Heart right ventricle (tissue), 16 donors: Measurements from ENCODE around the gene MRPL3. TPM values are rescaled to one million over a fixed set of nuclear protein-coding genes. Genes with fewer than 3 reads are reported as not detected.

Source experiments
- ATAC-seq, 8 donors: fragments of 200-7000 bp; cut with Tn5 transposase; one replicate each; pipeline ENCODE4 v1.9.1; 2020; ENCODE audit warnings: mild to moderate bottlenecking in 8 of 8, moderate library complexity in 8 of 8, moderate number of reproducible peaks in 1 of 8
- DNase-seq, 2 donors: peaks; one replicate each; pipeline ENCODE4 v3.0.0-alpha.2; 2020
- H3K27ac ChIP-seq, 10 donors: fragments of 200-600 bp; sonication (generic) in 2 of 10; one replicate each; pipeline versions ENCODE4 v1.5.0 to v1.8.0; 2020 to 2022; ENCODE audit warnings: mild to moderate bottlenecking in 3 of 10
- H3K27me3 ChIP-seq, 7 donors: fragments of 200-600 bp; one replicate each; pipeline ENCODE4 v1.8.0; 2021 to 2022; ENCODE audit warnings: mild to moderate bottlenecking in 2 of 7
- H3K36me3 ChIP-seq, 9 donors: fragments of 200-600 bp; sonication (generic) in 1 of 9; one replicate each; pipeline versions ENCODE4 v1.5.0 to v1.8.0; 2020 to 2022; ENCODE audit warnings: mild to moderate bottlenecking in 2 of 9
- H3K4me1 ChIP-seq, 9 donors: fragments of 200-600 bp; sonication (generic) in 1 of 9; one replicate each; pipeline versions ENCODE4 v1.5.0 to v1.8.0; 2020 to 2022; ENCODE audit warnings: mild to moderate bottlenecking in 4 of 9
- H3K4me3 ChIP-seq, 10 donors: fragments of 200-600 bp; sonication (generic) in 2 of 10; one replicate each; pipeline versions ENCODE4 v1.5.0 to v1.8.0; 2020 to 2022; ENCODE audit warnings: mild to moderate bottlenecking in 7 of 10, moderate library complexity in 2 of 10
- H3K9me3 ChIP-seq, 11 donors: fragments of 200-600 bp in 10 of 11; sonication (generic) in 2 of 11; one replicate each; pipeline versions ENCODE4 v1.5.0 to v1.8.0; 2013 to 2022; ENCODE audit warnings: mild to moderate bottlenecking in 2 of 11, control low read depth in 1 of 11, moderate library complexity in 1 of 11
- WGBS, 2 donors: extraction: QIAGEN DNeasy Blood & Tissue Kit; methylation state at CpG; one replicate each; pipeline ENCODE4 v1.1.7; 2013; ENCODE audit warnings: inconsistent platforms in 1 of 2; 5-methylcytosine and 5-hydroxymethylcytosine counted together
- intact Hi-C, 10 donors: fragments of 100-400 bp; cut with DNase I; formaldehyde crosslinking; loops; one replicate each; pipeline versions ENCODE4 v1.11.1 to v1.14.2; 2022
- polyA plus RNA-seq, 2 donors: library from polyadenylated mRNA; stranded (reverse); fragments of 200-250 nt; gene quantifications; one replicate each; pipeline ENCODE4 v1.2.3, GENCODE V29; 2013
- total RNA-seq, 10 donors: library from RNA; stranded (reverse); fragmentation: NEBNext Ultra II Directional in 3 of 10; extraction: Animal tissue kit (Norgen Biotek cat#: 25700) in 3 of 10; gene quantifications; one replicate each; pipeline versions ENCODE4 v1.2.1 to v1.2.4, GENCODE V29; 2021 to 2023
- TF ChIP-seq, protein P1 (sequence below), 9 donors: fragments of 200-600 bp; sonication (generic) in 2 of 9; IDR thresholded peaks; one replicate each; pipeline versions ENCODE4 v1.5.0 to v1.8.0; 2021 to 2022; ENCODE audit warnings: antibody characterized with exemption in 9 of 9, mild to moderate bottlenecking in 5 of 9, moderate library complexity in 1 of 9
- donor health status: Arrhythmogenic right ventricular cardiomyopathy.
- donor health status: ischemic (EF 13 %, LVEDD 7.1; RV severe dilation, severe dysfunction).
- donor health status: healthy with polysubstance abuse.
- donor health status: DM: no; HTN: yes; CAD: no.
- donor health status: DM: no; HTN: no; CAD: no.
- donor health status: ischemic (EF 25% LVEDD 6.9; RV normal size, moderate dysfunction).
- donor health status: ischemic (EF 25% LVEDD 5.7; RV mildly dilated, moderate dysfunction).
- donor health status: healthy.
- donor health status: DM: yes; HTN: yes; CAD: no.
- donor health status: Ischemic cardiomyopathy.
- donor health status: ischemic (EF 35%, LVEDD 5.7; RV mildly dilated, moderate dysfunction).
- donor health status: nonischemic (EF 11% LVEDD 7.7; RV severe dilation, severe dysfunction).
- donor health status: DM: yes; HTN: yes; CAD: no.
- donor health status: PGD.
- donor health status: ischemic (EF 29% LVEDD 5.4; RV normal size, mild dysfunction).
- donor health status: nonischemic (EF 23%, LVEDD 6.1; RV moderate dilation, normal function).

The MRPL3 gene
- total and polyA plus RNA-seq, 12 donors = 46.5 to 102 (median 51.2) TPM

DNA sequence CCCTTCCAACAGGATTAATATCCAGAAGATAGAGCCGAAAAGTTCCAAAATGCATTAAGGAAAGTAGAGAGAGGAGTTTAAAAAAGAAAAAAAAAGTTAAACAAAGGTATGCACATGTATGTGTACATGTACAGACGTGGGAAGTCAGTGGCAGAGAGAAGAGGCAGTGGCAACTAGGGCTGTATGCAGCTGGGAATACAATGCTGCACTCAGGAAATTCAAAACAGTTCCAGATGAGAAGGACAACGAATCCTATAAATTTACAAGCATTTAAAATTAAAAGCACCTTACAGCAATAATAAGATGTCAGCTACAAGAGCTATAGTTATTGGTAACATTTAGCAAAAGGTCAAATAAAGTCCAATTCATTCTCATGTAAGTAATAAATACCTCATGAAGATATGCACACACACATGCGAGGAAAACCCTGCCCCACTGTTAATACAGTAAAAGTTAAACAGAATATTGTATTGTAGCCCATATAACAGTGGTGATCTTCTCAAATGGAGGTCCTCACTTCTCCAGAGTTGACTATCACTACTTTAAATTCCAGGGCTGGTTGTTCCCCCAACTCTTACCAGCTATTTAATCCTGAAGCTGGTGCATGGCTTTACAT is 18.2 kb downstream of the MRPL3 start:
- Histone ChIP-seq H3K4me3 (no peak overlapping the region), H3K36me3 (peaks cover 0 to 93% (median 18%) of the 10 kb centered on the region in 9 donors), H3K27ac (no peak overlapping the region), H3K9me3 (no peaks in the 10 kb centered on the region), H3K4me1 (no peaks in the 10 kb centered on the region), H3K27me3 (no peaks in the 10 kb centered on the region)
- ATAC-seq (no peak), DNase-seq (no peak)
- TF ChIP-seq, protein P1, sequence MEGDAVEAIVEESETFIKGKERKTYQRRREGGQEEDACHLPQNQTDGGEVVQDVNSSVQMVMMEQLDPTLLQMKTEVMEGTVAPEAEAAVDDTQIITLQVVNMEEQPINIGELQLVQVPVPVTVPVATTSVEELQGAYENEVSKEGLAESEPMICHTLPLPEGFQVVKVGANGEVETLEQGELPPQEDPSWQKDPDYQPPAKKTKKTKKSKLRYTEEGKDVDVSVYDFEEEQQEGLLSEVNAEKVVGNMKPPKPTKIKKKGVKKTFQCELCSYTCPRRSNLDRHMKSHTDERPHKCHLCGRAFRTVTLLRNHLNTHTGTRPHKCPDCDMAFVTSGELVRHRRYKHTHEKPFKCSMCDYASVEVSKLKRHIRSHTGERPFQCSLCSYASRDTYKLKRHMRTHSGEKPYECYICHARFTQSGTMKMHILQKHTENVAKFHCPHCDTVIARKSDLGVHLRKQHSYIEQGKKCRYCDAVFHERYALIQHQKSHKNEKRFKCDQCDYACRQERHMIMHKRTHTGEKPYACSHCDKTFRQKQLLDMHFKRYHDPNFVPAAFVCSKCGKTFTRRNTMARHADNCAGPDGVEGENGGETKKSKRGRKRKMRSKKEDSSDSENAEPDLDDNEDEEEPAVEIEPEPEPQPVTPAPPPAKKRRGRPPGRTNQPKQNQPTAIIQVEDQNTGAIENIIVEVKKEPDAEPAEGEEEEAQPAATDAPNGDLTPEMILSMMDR (IDR thresholded peaks at IDR 0.05) = no peak
- 92% methylated on average over 4 of the region's 4 CpGs for WGBS, 2 donors
- intact Hi-C loops = no loop called here

DNA sequence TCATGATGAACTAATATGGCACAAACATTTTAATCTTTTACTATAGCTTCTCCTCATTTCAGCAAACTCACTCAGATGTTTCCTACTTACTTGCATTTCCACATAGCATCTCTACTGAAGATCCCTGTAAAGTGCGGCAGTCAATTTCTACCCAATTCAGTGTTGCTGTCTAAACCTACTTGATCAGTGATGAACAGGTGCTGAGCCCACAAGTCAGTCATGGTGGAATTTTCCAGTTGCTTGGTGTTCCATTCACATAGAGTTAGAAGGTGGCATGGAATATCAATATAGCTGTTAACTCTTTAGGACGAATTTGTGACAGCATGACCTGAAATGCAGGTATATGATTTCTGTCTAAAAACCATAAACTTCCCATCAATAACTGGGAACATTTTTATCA is 22.7 kb downstream of the MRPL3 start:
- H3K9me3 ChIP-seq = no peaks in the 10 kb centered on the region
- TF ChIP-seq, protein P1 (IDR thresholded peaks at IDR 0.05) = no peak
- no peak overlapping the region for H3K4me3 ChIP-seq
- H3K36me3 ChIP-seq = peaks cover 0 to 66% (median 6%) of the 10 kb centered on the region in 9 donors
- H3K27ac ChIP-seq = no peak overlapping the region
- H3K27me3 ChIP-seq = no peaks in the 10 kb centered on the region
- ATAC-seq (no peak), DNase-seq (no peak)
- peaks cover 0 to 8% (median 0%) of the 10 kb centered on the region in 9 donors for H3K4me1 ChIP-seq
- intact Hi-C loops = no loop called here
- 97 to 98% methylated on average over 2 of the region's 2 CpGs for WGBS, 2 donors

DNA sequence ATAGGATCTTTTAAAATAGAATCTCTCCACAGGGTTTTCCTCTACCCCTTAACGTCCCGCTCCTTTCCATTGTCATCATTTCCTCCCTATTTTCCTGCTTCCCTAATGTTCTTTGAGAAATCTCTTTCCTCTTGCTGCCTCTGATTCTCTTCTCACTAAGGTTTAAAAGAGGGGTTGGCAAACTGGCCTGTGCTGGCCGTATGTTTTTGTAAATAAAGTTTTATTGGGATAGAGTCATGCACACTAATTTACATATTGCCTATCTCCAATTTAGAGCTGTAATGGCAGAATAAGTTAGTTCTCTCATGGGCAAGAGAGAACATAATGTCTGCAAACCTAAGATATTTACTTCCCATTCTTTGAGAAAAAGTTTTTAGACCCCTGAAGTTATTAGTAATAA is 25.0 kb downstream of the MRPL3 start:
- H3K9me3 ChIP-seq = no peaks in the 10 kb centered on the region
- ATAC-seq (no peak), DNase-seq (no peak)
- TF ChIP-seq, protein P1 (IDR thresholded peaks at IDR 0.05) = no peak
- no peaks in the 10 kb centered on the region for H3K27me3 ChIP-seq
- no peak overlapping the region for H3K27ac ChIP-seq
- H3K36me3 ChIP-seq = peaks cover 0 to 45% (median 6%) of the 10 kb centered on the region in 9 donors
- H3K4me3 ChIP-seq = no peak overlapping the region
- intact Hi-C loops = loop anchor here in 1 of 10 donors (10.0 kb wide), 1 partner anchor 93 kb away; the partner anchor contains the start of gene NUDT16
- WGBS, 2 donors = 76 to 81% methylated on average over 3 of the region's 3 CpGs
- peaks cover 0 to 18% (median 0%) of the 10 kb centered on the region in 9 donors for H3K4me1 ChIP-seq

DNA sequence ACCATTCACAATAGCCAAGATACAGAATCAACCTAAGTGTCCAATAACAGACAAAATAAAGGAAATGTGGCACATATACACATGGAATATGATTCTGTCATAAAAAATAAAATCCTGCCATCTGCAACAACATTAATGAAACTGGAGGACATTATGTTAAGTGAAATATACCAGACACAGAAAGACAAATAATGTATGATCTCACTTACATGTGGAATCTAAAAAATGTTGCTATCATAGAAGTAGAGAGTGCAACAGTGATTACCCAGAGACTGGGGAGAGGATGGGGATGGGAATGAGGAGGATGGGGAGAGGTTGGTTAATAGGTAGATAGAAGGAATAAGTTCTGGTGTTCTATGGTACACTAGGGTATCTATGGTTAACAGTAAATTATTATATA is 28.7 kb downstream of the MRPL3 start:
- Histone ChIP-seq H3K27ac (no peak overlapping the region), H3K4me3 (no peak overlapping the region), H3K36me3 (peaks cover 0 to 46% (median 18%) of the 10 kb centered on the region in 9 donors), H3K27me3 (no peaks in the 10 kb centered on the region), H3K9me3 (no peaks in the 10 kb centered on the region), H3K4me1 (peaks cover 0 to 18% (median 0%) of the 10 kb centered on the region in 9 donors)
- intact Hi-C loops = loop anchor here in 1 of 10 donors (10.0 kb wide), 1 partner anchor 89 kb away; the partner anchor contains the start of gene NUDT16
- TF ChIP-seq, protein P1 (IDR thresholded peaks at IDR 0.05) = no peak
- DNase-seq (no peak), ATAC-seq (no peak)
